Occipital lobe (tissue), 2 donors: ENCODE results near the gene LONP1. TPM values are rescaled to one million over a fixed set of nuclear protein-coding genes. Genes with fewer than 3 reads are reported as not detected.
A peak's percentile ranks its signal among the peaks of the same experiment; 100 is the strongest.
"Not testable (repeated sequence)": the region's sequence is repeated elsewhere in the genome, so short reads cannot be mapped to it uniquely, and the experiment has no call there.

Experiments used
- DNase-seq: peaks from one replicate; lab custom pipeline; 2025; lab: John Stamatoyannopoulos, UW
- total RNA-seq: library from RNA; depleted of rRNA; stranded (reverse); fragments of >200 nt; gene quantifications from one replicate; pipeline ENCODE4 v1.2.3, GENCODE V29; 2014

Gene LONP1, protein sequence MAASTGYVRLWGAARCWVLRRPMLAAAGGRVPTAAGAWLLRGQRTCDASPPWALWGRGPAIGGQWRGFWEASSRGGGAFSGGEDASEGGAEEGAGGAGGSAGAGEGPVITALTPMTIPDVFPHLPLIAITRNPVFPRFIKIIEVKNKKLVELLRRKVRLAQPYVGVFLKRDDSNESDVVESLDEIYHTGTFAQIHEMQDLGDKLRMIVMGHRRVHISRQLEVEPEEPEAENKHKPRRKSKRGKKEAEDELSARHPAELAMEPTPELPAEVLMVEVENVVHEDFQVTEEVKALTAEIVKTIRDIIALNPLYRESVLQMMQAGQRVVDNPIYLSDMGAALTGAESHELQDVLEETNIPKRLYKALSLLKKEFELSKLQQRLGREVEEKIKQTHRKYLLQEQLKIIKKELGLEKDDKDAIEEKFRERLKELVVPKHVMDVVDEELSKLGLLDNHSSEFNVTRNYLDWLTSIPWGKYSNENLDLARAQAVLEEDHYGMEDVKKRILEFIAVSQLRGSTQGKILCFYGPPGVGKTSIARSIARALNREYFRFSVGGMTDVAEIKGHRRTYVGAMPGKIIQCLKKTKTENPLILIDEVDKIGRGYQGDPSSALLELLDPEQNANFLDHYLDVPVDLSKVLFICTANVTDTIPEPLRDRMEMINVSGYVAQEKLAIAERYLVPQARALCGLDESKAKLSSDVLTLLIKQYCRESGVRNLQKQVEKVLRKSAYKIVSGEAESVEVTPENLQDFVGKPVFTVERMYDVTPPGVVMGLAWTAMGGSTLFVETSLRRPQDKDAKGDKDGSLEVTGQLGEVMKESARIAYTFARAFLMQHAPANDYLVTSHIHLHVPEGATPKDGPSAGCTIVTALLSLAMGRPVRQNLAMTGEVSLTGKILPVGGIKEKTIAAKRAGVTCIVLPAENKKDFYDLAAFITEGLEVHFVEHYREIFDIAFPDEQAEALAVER
- total RNA-seq: 39.6 TPM

DNA sequence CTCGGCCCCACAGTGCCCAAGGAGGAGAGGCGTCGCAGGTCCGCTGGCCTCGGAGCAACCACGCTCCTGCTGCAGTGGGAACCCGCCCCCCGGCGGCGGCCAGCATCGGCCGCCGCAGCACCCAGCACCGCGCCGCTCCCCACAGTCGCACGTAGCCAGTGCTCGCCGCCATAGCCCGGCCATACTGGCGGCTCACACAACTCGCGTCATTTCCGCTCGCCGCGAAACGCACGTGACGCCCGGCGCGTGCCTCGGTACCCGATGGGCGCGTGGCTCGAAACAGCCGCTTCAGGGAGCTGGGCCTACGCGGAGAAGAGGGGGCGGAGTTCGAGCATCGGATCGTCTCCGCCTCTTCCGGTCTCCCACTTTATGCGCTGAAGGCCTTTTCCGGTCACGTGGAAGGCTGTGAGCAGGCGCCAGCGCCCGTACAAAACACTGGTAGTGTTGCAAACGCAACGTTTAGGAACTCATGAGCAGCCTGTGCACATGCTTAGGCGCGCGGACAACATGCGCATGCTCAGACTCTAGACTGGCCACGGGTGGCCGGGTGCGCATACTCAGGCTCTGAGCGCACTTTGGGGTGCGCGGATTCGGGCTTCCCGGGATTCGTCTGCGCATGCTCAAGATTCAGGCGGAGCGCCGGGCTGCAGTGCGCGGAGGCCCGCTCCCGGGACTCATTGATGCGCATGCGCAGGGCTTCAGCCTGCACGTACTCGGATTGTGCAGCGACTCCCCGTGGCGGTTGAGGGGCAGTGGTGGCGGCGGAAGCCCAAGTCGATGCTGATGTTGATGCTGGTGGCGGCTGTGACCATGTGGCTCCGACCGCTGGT lies at the start of gene LONP1, which contains the start of gene CATSPERD:
LONP1 (minus strand) TSS at position 186 of the 830 bp plus-strand sequence; CDS start at position 172, 14 bp downstream.
CATSPERD (plus strand) TSS at position 677 of the 830 bp plus-strand sequence; CDS start at position 778, 101 bp downstream.
- DNase-seq: peak; percentile 97

DNA sequence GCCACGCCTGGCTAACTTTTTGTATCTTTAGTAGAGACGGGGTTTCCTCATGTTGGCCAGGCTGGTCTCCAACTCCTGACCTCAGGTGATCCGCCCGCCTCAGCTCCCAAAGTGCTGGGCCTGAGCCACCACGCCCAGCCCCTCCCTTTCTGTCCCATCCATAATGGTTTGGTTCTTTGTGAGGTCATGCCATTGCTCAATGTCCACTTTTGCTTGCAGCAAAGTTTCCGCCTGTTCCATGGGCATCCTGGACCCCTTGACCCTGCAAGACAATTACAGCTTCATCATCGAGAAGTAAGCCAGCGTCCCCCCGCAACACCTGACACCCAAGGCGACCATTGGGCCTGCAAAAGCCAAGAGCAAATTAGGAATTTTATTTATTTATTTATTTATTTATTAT lies 48.0 kb upstream of the LONP1 start:
- DNase-seq: no peak

DNA sequence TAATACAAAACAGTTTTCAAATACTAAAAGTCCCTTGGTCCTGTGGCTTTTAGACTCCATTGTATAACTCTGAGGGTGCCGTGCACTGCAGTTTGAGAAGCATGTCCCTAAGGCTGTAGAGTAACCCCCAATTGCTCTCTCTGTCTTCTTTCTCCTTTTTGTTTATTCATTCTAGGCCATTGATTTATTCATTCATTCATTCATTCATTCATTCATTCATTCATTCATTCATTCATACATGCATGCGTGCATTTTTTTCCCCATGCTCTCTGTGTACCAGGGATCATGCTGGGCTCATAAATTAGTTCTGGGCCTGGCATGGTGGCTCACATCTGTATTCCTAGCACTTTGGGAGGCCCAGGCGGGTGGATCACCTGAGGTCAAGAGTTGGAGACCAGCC lies 45.3 kb upstream of the LONP1 start:
- DNase-seq: no peak

DNA sequence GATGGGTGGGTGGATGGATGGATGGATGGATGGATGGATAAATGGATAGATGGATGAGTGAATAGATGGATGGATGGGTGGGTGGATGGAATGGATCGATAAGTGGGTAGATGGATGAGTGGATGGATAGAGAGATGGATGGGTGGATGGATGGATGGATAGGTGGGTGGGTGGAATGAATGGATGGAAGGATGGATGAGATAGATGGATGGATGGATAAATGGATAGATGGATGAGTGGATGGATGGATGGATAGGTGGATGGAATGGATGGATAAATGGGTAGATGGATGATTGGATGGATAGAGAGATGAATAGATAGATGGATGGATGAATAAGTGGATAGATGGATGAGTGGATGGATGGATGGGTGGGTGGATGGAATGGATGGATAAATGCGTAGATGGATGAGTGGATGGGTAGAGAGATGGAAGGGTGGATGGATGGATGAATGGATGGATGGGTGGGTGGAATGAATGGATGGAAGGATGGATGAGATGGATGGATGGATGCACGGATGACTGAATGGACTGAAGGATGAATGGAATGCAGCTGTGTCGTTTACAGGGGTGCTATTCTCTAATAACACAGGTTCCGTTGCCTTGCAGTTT lies 42.8 kb upstream of the LONP1 start:
- no peak for DNase-seq

DNA sequence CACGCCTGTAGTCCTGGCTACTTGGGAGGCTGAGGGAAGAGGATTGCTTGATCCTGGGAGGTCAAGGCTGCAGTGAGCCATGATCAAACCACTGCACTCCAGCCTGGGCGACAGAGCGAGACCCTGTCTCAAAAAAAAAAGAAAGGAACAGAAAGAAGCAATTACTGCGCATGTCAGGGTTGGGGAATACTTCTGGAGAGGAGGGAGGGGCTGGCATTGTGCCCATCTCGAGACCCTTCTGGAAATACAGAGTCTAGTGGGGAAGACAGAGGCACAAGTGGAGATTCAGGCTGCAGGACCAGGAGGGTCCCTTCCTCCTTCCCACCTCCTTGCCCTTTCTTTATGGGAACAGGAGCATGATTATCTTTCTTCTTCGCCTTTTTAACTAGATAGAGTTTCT lies 33.8 kb upstream of the LONP1 start:
- DNase-seq: no peak

DNA sequence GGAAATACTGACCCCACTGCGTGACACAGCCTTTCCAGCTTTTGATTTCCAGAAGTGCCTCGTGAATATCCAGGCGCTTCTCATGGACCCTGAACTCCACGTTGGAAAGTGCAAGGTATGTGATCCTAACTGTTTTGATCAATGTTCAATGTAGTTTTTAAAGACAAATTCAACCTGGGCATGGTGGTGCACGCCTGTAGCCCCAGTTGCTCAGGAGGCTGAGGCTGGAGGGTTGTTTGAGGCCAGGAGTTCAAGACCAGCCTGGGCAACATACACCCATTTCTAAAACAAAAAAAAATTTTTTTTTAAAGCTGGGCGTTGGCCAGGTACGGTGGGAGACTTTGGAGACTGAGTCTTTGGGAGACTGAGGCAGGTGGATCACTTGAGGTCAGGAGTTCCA lies 31.8 kb upstream of the LONP1 start:
- DNase-seq: no peak

DNA sequence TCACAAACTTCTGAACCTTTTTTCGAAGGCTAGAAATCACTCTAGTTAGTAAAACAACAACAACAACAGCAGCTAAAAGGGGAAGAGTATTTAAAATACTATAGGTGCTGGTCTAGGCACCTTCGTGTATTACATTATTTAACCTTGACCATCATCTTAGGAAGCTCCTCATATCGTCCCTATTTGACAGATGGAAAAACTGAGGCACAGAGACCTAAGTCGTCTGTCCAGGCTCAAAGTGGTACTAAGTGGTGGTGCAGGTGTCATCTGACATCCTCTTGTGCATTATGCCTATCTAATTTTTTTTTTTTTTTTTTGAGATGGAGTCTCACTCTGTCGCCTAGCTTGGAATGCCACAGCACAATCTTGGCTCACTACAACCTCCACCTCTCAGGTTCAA lies 29.6 kb upstream of the LONP1 start:
- DNase-seq: no peak

DNA sequence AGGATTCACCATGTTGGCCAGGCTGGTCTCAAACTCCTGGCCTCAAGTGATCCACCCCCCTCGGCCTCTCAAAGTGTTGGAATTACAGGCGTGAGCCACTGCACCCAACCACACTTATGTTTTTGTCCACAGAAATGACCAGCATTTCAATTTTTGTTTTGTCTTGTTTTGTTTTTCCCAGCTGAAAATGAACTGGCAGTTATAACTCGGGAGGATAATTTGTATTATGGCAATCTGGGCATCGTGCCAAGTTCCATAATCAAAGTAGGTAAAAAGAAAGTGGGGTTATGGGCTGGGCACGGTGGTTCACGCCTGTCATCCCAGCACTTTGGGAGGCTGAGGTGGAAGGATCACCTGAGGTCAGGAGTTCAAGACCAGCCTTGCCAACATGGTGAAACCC lies 29.0 kb upstream of the LONP1 start:
- DNase-seq: not testable (repeated sequence)

DNA sequence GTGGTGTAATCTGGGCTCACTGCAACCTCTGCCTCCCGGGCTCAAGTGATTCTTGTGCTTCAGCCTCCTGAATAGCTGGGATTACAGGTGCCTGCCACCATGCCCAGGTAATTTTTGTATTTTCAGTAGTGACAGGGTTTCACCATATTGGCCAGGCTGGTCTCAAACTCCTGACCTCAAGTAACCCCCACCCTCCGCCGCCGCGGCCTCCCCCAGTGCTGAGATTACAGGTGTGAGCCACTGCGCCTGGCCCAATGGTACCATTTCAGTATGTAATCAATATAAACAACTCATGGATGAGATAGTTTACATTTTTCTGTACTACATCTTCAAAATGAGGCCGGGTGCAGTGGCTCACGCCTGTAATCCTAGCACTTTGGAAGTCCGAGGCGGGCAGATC lies 25.1 kb upstream of the LONP1 start:
- not testable (repeated sequence) for DNase-seq

DNA sequence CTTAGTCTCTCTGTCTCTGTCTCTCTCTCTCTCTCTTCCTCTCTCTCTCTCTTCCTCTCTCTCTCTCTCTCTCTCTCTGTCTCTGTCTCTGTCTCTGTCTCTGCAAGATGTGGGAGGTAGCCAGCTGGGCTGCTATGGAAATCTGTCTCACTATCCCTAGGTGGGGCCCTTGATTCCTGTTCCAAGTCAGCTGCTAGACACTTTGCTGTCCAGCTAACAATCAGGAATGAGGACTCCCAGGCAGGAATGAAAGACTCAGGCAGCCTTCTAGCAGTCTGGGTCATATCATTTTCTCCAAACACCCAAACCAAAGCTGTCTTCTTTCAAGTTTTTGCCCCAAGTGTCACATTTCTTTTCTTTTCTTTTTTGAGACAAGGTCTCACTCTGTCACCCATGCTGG lies 23.7 kb upstream of the LONP1 start:
- DNase-seq: no peak

DNA sequence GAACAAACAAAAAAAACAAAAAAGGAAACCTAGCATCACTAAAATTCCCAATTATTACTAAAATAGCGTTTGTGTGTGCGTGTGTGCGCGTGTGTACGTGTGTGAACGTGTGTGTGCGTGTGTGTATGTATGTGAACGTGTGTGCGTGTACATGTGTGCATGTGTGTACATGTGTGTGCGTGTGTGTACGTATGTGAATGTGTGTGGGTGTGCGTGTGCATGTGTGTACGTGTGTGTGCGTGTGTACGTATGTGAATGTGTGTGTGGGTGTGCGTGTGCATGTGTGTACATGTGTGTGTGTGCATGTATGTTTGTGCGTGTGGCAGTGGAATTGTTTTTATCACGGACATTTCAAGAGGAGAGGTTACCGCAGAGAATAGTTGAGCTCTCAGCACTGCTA lies 22.1 kb upstream of the LONP1 start:
- no peak for DNase-seq

DNA sequence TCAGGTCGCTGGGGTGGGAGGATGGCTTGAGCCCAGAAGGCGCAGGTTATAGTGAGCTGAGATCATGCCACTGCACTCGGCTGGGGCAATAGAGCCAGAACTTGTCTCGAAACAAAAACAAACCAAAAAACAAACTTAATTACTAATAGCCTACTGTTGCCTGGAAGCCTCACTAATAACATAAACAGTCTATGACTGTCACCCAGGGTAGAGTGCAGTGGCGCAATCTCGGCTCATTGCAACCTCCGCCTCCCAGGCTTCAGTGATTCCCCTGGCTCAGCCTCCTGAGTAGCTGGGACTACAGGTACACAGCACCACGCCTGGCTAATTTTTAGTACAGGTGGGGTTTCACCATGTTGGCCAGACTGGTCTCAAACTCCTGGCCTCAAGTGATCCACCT lies 18.5 kb upstream of the LONP1 start:
- no peak for DNase-seq

DNA sequence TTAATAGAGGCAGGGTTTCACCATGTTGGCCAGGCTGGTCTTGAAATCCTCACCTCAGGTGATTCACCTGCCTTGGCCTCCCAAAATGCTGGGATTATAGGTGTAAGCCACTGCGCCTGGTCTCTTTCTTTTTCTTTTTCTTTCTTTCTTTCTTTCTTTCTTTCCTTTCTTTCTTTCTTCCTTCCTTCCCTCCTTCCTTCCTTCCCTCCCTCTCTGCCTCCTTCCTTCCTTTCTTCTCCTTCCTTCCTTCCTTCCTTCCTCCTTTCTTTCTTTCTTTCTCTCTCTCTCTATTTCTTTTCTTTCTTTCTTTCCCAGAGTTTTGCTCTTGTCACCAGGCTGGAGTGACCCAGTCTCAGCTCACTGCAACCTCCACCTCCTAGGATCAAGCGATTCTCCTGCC lies 13.2 kb upstream of the LONP1 start:
- DNase-seq: not testable (repeated sequence)

DNA sequence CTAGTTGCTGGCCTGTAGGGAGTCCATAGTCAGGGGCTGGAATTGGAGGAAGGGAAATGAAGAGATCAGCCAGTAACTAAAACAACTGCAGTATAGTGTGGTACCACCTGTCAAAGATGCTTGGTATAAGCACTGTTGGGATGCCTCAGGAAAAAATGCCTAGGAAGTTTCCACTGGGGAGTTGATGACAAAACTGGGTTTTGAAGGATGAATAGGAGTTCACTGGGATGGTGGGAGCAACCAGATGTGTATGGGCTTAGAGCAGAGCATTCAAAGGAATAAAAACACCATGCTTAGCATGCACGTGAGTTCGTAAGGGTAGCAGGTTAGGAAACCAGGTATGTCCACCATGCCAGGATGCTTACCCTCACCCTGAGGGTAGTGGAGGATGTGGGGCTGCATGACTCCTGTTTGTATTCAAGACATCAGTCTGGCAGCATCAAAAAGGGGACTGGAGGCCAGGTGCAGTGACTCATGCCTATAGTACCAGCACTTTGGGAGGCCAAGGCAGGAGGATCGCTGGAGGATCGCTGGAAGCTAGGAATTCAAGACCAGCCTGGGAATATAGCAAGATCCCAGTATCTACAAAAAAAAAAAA lies 7.6 kb upstream of the LONP1 start:
- DNase-seq: no peak

DNA sequence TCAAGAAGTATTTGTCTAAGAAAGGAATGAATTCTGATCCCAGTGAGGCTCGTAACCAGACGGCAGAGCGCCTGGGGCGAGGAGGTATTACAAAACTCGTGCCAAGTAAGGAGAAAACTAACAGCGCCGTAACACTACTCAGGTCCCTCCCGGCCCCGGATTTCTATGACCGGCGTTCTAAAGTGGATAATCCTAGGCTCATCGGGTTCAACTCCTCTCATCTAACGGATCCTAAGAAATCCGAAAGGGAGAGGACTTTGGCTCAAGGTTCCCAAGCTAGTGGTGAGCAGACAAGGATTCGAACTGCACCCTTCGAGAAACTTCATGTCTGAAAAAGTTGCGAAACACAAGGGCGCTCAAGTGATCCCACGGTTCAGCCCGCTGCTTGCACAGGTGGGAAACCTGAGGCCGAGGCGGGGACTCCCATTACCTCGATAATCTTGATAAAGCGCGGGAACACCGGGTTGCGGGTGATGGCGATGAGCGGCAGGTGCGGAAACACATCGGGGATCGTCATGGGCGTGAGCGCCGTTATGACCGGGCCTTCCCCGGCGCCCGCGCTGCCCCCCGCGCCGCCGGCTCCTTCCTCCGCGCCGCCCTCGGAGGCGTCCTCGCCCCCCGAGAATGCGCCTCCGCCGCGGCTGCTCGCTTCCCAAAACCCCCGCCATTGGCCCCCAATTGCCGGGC lies 529 bp downstream of the LONP1 start:
- no peak for DNase-seq

DNA sequence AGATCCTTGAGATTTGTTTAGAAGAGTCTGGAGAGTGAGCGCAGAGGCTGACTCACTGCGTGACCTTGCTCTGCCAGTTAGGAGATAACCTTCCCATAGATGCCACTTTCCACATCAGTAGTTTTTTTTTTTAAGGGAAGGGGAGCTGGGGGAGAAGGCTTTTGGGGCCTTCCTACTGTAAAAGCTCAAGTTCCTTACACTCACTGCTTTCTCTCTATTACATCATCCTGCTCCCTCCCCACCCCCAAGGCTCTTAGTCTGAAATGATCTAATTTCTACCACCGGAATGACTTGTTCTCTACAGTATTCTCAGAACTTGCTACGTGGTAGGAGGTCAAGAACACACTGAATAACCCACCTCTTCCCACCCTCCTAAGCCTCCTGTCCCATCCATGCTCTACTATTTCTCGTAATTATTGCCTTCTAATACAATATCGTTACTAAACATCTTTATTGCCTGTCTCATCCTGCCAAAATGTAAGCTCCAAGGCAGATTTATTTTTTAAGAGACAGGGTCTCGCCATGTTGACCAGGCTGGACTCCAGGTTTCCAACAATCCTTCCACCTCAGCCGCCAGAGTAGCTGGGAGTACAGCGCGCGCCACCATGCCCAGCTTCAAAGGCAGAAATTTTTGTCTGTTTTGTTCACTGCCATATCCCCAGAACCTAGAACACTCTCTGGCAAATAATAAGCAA lies 1.2 kb downstream of the LONP1 start:
- no peak for DNase-seq

DNA sequence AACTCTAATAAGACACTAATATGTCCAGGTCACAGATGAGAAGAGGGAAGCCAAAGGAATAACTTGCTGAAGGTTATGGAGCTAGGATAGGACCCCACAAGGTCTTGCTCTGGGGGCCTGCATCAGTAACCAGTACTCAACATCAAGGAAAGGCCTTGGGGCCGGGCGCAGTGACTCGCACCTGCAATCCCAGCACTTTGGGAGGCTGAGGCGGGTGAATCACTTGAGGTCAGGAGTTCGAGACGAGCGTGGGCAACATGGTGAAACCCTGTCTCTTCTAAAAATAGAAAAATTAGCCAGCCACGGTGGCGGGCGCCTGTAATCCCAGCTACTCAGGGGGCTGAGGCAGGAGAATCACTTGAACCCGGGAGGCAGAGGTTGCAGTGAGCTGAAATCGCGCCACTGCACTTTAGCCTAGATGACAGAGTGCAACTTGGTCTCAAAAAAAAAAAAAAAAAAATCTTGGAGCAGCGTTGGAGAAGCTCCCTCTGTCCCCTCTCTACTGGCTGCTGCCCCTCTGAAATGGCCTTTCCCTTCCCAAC lies 1.8 kb downstream of the LONP1 start:
- no peak for DNase-seq

DNA sequence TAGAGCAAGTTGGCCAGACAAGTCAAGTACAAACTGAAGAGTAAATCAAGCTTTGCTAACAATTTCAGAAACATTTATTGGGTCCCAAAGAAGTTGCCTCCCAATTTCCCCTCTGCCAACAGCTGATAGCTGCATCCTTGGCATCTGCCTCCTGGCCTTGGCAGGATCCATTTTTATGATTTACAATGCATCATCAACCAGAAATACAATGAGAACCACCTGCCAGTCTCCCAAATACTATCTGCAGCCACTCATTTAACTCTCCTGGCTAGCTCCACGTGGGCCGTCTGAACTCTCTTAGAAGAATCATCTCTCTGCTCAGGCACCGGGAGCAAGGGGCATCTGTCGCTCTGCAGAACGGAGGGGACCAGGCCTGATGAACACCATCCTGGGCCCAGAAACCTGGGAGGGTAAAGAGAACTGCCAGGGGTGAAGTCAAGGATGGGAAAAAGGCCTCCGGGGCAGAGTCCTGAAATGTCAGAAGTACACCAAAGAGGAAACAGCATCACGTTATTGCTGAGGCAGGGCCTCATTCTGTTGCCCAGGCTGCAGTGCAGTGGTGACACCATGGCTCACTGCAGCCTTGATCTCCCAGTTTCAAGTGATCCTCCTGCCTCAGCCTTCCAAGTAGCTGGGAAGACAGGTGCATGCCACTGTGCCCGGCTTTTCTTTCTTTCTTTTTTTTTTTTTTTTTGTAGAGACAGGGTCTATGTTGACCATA lies 2.6 kb downstream of the LONP1 start:
- no peak for DNase-seq
